Lung (tissue), 12 donors: ENCODE results near the gene C1orf74. TPM values are rescaled to one million over a fixed set of nuclear protein-coding genes. Genes with fewer than 3 reads are reported as not detected.
A peak's percentile ranks its signal among the peaks of the same experiment; 100 is the strongest.

Experiments used
- ATAC-seq: fragments of 200-7000 bp; cut with Tn5 transposase; one replicate; pipeline ENCODE4 v1.9.1; 2020; ENCODE audit warnings: moderate number of reproducible peaks; ENCODE audit not compliant: insufficient read depth, low FRiP score
- DNase-seq, 3 donors: peaks; one replicate each; pipeline ENCODE4 v3.0.0-alpha.2; 2013 to 2017
- H3K27ac ChIP-seq, 2 donors: one replicate each; pipeline ENCODE4 v1.5.1; 2013; ENCODE audit warnings: mild to moderate bottlenecking in 2 of 2, moderate library complexity in 2 of 2, control low read depth in 1 of 2, inconsistent platforms in 1 of 2, low read depth in 1 of 2, low read length in 1 of 2
- H3K27me3 ChIP-seq, 3 donors: one replicate each; pipeline ENCODE4 v1.5.1; 2013; ENCODE audit warnings: low read length in 2 of 3; ENCODE audit not compliant: control insufficient read depth in 3 of 3, insufficient read depth in 3 of 3
- H3K36me3 ChIP-seq, 4 donors: one replicate each; pipeline ENCODE4 v1.5.1; 2013; ENCODE audit warnings: low read length in 4 of 4, mild to moderate bottlenecking in 1 of 4, moderate library complexity in 1 of 4; ENCODE audit not compliant: control insufficient read depth in 4 of 4, insufficient read depth in 4 of 4
- H3K4me1 ChIP-seq, 5 donors: one replicate each; pipeline ENCODE4 v1.5.1; 2013; ENCODE audit warnings: low read length in 5 of 5, mild to moderate bottlenecking in 2 of 5, moderate library complexity in 1 of 5; ENCODE audit not compliant: control insufficient read depth in 5 of 5, insufficient read depth in 5 of 5
- H3K4me3 ChIP-seq: one replicate; pipeline ENCODE4 v1.5.1; 2013; ENCODE audit warnings: mild to moderate bottlenecking, control low read depth, moderate library complexity
- H3K9ac ChIP-seq, 2 donors: one replicate each; pipeline ENCODE4 v1.5.1; 2013; ENCODE audit warnings: low read length in 2 of 2, control low read depth in 1 of 2; ENCODE audit not compliant: insufficient read depth in 1 of 2
- H3K9me3 ChIP-seq, 4 donors: one replicate each; pipeline ENCODE4 v1.5.1; 2013; ENCODE audit warnings: low read length in 3 of 4, mild to moderate bottlenecking in 1 of 4, moderate library complexity in 1 of 4; ENCODE audit not compliant: control insufficient read depth in 4 of 4, insufficient read depth in 3 of 4
- WGBS, 2 donors: extraction: QIAGEN DNeasy Blood & Tissue Kit; methylation state at CpG; one replicate each; pipeline ENCODE4 v1.1.7; 2013; 5-methylcytosine and 5-hydroxymethylcytosine counted together
- polyA plus RNA-seq, 2 donors: library from polyadenylated mRNA; stranded (reverse); fragments of 200-250 nt; gene quantifications; one replicate each; pipeline ENCODE4 v1.2.1, GENCODE V29; 2013
- total RNA-seq, 2 donors: library from RNA; depleted of rRNA in 1 of 2; stranded (reverse); fragments of >200 nt in 1 of 2; gene quantifications; one replicate each; pipeline ENCODE4 v1.2.1, GENCODE V29; 2014 to 2021
- TF ChIP-seq, protein P1 (sequence below): IDR thresholded peaks from 2 replicates; pipeline ENCODE4 v1.5.1; 2012; ENCODE audit warnings: mild to moderate bottlenecking; ENCODE audit errors: control extremely low read depth, extremely low read depth
- donor health status: control.
- donor health status: control.
- donor health status: Bipolar disorder and iron deficiency.
- donor health status: healthy.
- donor health status: DM: yes; HTN: yes; CAD: no.

The C1orf74 gene
- total and polyA plus RNA-seq, 4 donors, result 0.75 to 2.5 (median 1.5) TPM

DNA sequence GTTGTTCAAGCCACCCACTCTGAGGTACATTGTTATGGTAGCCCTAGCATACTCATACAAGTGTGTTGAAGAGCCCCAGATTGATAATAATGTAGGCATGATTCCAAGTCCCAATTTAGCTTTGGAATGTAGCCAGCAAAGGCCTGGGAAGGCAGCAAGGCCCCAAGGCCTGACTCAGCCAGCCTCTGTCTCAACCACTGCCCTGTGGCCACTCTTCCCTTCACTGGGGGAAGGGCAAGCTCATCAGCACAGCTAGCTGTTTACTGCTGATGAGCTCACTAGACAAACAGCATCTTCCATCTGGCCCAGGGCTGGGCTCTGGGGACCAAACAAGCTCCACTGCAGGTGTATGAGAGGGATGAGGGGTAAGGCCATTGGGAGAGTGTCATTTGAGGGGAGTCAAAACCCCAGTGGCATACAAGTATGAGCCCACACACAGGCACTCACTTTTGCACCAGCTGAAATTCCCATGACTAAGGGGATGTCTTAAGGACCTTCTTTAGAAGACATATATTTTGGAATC is 23.8 kb upstream of the C1orf74 start:
- Histone ChIP-seq H3K27me3 (peaks cover 0 to 5% (median 3%) of the 10 kb centered on the region in 3 donors), H3K9ac (no peak overlapping the region), H3K4me3 (no peak overlapping the region), H3K4me1 (peaks cover 0 to 5% (median 0%) of the 10 kb centered on the region in 5 donors), H3K27ac (peak overlapping the region in 1 of 2 donors; percentile 65), H3K36me3 (no peaks in the 10 kb centered on the region), H3K9me3 (no peaks in the 10 kb centered on the region)
- DNase-seq, result peak; percentile 40 to 72 (median 68)
- no peak for ATAC-seq
- TF ChIP-seq, protein P1, sequence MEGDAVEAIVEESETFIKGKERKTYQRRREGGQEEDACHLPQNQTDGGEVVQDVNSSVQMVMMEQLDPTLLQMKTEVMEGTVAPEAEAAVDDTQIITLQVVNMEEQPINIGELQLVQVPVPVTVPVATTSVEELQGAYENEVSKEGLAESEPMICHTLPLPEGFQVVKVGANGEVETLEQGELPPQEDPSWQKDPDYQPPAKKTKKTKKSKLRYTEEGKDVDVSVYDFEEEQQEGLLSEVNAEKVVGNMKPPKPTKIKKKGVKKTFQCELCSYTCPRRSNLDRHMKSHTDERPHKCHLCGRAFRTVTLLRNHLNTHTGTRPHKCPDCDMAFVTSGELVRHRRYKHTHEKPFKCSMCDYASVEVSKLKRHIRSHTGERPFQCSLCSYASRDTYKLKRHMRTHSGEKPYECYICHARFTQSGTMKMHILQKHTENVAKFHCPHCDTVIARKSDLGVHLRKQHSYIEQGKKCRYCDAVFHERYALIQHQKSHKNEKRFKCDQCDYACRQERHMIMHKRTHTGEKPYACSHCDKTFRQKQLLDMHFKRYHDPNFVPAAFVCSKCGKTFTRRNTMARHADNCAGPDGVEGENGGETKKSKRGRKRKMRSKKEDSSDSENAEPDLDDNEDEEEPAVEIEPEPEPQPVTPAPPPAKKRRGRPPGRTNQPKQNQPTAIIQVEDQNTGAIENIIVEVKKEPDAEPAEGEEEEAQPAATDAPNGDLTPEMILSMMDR, result no peak

DNA sequence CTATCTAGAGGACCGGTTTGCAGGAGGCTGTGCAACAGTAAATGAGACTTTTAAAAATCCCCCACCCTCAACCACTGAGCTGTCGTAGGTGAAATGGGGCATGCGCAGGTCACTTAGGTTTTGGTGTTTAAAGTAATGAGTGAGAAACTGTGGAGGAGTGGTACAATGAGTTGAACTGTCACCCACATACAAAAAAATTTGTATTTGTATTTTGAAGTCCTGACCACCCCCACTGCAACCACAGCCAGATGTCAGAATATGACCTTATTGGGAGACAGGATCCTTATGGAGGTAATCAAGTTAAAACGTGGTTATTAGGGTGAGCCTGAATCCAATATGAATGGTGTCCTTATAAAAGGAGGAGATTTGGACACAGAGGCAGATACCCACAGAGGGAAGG is 23.1 kb upstream of the C1orf74 start:
- H3K9ac ChIP-seq, result no peak overlapping the region
- whole genome bisulfite sequencing, 2 donors, result 84 to 95% methylated on average over 4 of the region's 4 CpGs
- H3K9me3 ChIP-seq, result no peaks in the 10 kb centered on the region
- no peak for ATAC-seq
- no peaks in the 10 kb centered on the region for H3K36me3 ChIP-seq
- DNase-seq, result no peak
- H3K4me1 ChIP-seq, result peaks cover 0 to 5% (median 0%) of the 10 kb centered on the region in 5 donors
- no peak overlapping the region for H3K4me3 ChIP-seq
- peaks cover 0 to 6% (median 5%) of the 10 kb centered on the region in 3 donors for H3K27me3 ChIP-seq
- H3K27ac ChIP-seq, result no peak overlapping the region
- TF ChIP-seq, protein P1, result no peak

- TF ChIP-seq, protein P1, result no peak
- no peaks in the 10 kb centered on the region for H3K9me3 ChIP-seq
- H3K9ac ChIP-seq, result peak within 1 kb of the TSS; percentile 74 to 81
- H3K36me3 ChIP-seq, result no peaks in the 10 kb centered on the region
- WGBS, 2 donors, result 5 to 9% methylated on average over 46 of the region's 46 CpGs
- ATAC-seq (peak; percentile 96), DNase-seq (peak; percentile 84 to 91 (median 90))
- H3K27me3 ChIP-seq, result peaks cover 0 to 7% (median 6%) of the 10 kb centered on the region in 3 donors
- H3K4me1 ChIP-seq, result peaks cover 0 to 16% (median 0%) of the 10 kb centered on the region in 5 donors
- peak within 1 kb of the TSS; percentile 41 for H3K4me3 ChIP-seq
- peak within 1 kb of the TSS in 1 of 2 donors; percentile 88 for H3K27ac ChIP-seq
These were observed 21.8 kb upstream of the C1orf74 start, which contains the start of gene IRF6 for GRCh38 chr1:209805875-209806760. Gene IRF6, minus strand, starts transcription at chr1:209806142. Its CDS starts 4,729 bp downstream, at chr1:209801413.
